Keratinocyte (primary cell): Measurements from ENCODE around the gene GPAT3. TPM values are rescaled to one million over a fixed set of nuclear protein-coding genes. Genes with fewer than 3 reads are reported as not detected.

ENCODE experiments used
- DNase-seq: peaks from one replicate; pipeline ENCODE4 v3.0.0-alpha.2; 2011; ENCODE audit warnings: low read depth, missing footprints, low spot score
- FAIRE-seq: peaks from 2 replicates; lab custom pipeline; 2011; peaks lifted over from hg19 to GRCh38; lab: Jason Lieb, UNC
- H2AFZ ChIP-seq: 2 replicates; pipeline ENCODE4 v1.6.0; 2012; ENCODE audit warnings: low read length, control low read depth, inconsistent platforms; ENCODE audit not compliant: control insufficient read depth
- H3K27ac ChIP-seq: 2 replicates; pipeline ENCODE4 v1.5.1; 2011; ENCODE audit warnings: low read length; ENCODE audit not compliant: control insufficient read depth, insufficient read depth
- H3K27me3 ChIP-seq: 3 replicates; pipeline ENCODE4 v1.6.0; 2011; ENCODE audit warnings: low read length; ENCODE audit not compliant: control insufficient read depth, insufficient read depth; ENCODE audit errors: extremely low read depth
- H3K36me3 ChIP-seq, 2 experiments: 2 replicates in 1 of 2; 3 replicates in 1 of 2; pipeline ENCODE4 v1.5.1; 2011; ENCODE audit warnings: low read length in 2 of 2, mild to moderate bottlenecking in 1 of 2; ENCODE audit not compliant: control insufficient read depth in 2 of 2, insufficient read depth in 2 of 2; ENCODE audit errors: extremely low read depth in 1 of 2
- H3K4me1 ChIP-seq: 3 replicates; pipeline ENCODE4 v1.5.1; 2011; ENCODE audit warnings: low read length; ENCODE audit not compliant: control insufficient read depth, insufficient read depth; ENCODE audit errors: extremely low read depth
- H3K4me2 ChIP-seq: 3 replicates; pipeline ENCODE4 v1.6.0; 2011; ENCODE audit warnings: low read depth, low read length; ENCODE audit not compliant: control insufficient read depth, insufficient read depth; ENCODE audit errors: extremely low read depth
- H3K4me3 ChIP-seq, 3 experiments: fragments of 200-600 bp in 1 of 3; sonication (generic) in 1 of 3; 2 replicates in 2 of 3; 3 replicates in 1 of 3; pipeline ENCODE4 v1.5.1; 2011 to 2016; ENCODE audit warnings: low read length in 3 of 3, mild to moderate bottlenecking in 3 of 3, control low read depth in 2 of 3, inconsistent platforms in 1 of 3, low read depth in 1 of 3, mixed read lengths in 1 of 3, mixed run types in 1 of 3, moderate library complexity in 1 of 3; ENCODE audit not compliant: control insufficient read depth in 2 of 3, insufficient read depth in 2 of 3; ENCODE audit errors: extremely low read depth in 1 of 3
- H3K79me2 ChIP-seq: 2 replicates; pipeline ENCODE4 v1.6.0; 2012; ENCODE audit warnings: low read length; ENCODE audit not compliant: control insufficient read depth, insufficient read depth
- H3K9ac ChIP-seq: 3 replicates; pipeline ENCODE4 v1.6.0; 2011; ENCODE audit warnings: low read length; ENCODE audit not compliant: control insufficient read depth, insufficient read depth; ENCODE audit errors: extremely low read depth
- H3K9me1 ChIP-seq: 3 replicates; pipeline ENCODE4 v1.6.0; 2011; ENCODE audit warnings: low read length; ENCODE audit not compliant: control insufficient read depth, insufficient read depth; ENCODE audit errors: extremely low read depth
- H3K9me3 ChIP-seq: 2 replicates; pipeline ENCODE4 v1.5.1; 2012; ENCODE audit warnings: low read depth, low read length; ENCODE audit not compliant: control insufficient read depth
- H4K20me1 ChIP-seq: 3 replicates; pipeline ENCODE4 v1.6.0; 2011; ENCODE audit warnings: low read length; ENCODE audit not compliant: control insufficient read depth, insufficient read depth; ENCODE audit errors: extremely low read depth
- EZH2 ChIP-seq: IDR thresholded peaks from one replicate; pipeline ENCODE4 v1.6.1; 2012; ENCODE audit warnings: inconsistent platforms, mild to moderate bottlenecking, low read length, moderate library complexity
- dilution Hi-C: fragments of 300-500 bp; cut with MboI; formaldehyde crosslinking; loops from one replicate; pipeline ENCODE4 v1.7.0; 2020; ENCODE audit warnings: low sequenced_read_pairs; ENCODE audit not compliant: extremely low pct_ligation_motif_present
- polyA plus RNA-seq, 5 experiments: library from polyadenylated mRNA; depleted of rRNA in 3 of 5; stranded (reverse) in 3 of 5; stranded (forward) in 1 of 5; unstranded in 1 of 5; fragments of >200 nt; gene quantifications; 1 replicate in 1 of 5; 2 replicates in 3 of 5; 3 replicates in 1 of 5; pipeline versions ENCODE4 v1.2.1 to v1.2.3, GENCODE V29; 2011 to 2012; ENCODE audit warnings: missing spikeins in 2 of 5, low read depth in 1 of 5, low replicate concordance in 1 of 5
- TF ChIP-seq, protein P1 (sequence below), 3 experiments: IDR thresholded peaks in 1 of 3; conservative IDR thresholded peaks in 1 of 3; optimal IDR thresholded peaks in 1 of 3; 2 replicates in 2 of 3; 3 replicates in 1 of 3; pipeline versions ENCODE3 to v1.5.1; 2011; ENCODE audit warnings: low read length in 3 of 3, mild to moderate bottlenecking in 3 of 3, moderate library complexity in 2 of 3, control low read depth in 1 of 3, inconsistent platforms in 1 of 3; ENCODE audit not compliant: insufficient read depth in 2 of 3; ENCODE audit errors: extremely low read depth in 1 of 3

The GPAT3 gene
- polyA plus RNA-seq, 1 donor (not counting 4 experiments of a cell fraction or from before 2014, with no cell fraction given): 2.4 TPM

GRCh38 chr4:83561381-83561780 is 25.5 kb downstream of the GPAT3 start:
- Histone ChIP-seq H3K9ac (no peak overlapping the region), H3K36me3 (no peaks in the 10 kb centered on the region), H2AFZ (no peak overlapping the region), H3K27ac (no peak overlapping the region), H3K4me2 (no peak overlapping the region), H3K79me2 (no peaks in the 10 kb centered on the region), H3K4me1 (peaks cover 12% of the 10 kb centered on the region), H3K9me3 (no peaks in the 10 kb centered on the region), H3K9me1 (no peaks in the 10 kb centered on the region), H3K4me3 (no peak overlapping the region), H4K20me1 (no peaks in the 10 kb centered on the region), H3K27me3 (no peaks in the 10 kb centered on the region)
- DNase-seq (peak; percentile 62), FAIRE-seq (peak; percentile 92)
- TF ChIP-seq EZH2: no peak
- dilution Hi-C loops: no loop called here

DNA sequence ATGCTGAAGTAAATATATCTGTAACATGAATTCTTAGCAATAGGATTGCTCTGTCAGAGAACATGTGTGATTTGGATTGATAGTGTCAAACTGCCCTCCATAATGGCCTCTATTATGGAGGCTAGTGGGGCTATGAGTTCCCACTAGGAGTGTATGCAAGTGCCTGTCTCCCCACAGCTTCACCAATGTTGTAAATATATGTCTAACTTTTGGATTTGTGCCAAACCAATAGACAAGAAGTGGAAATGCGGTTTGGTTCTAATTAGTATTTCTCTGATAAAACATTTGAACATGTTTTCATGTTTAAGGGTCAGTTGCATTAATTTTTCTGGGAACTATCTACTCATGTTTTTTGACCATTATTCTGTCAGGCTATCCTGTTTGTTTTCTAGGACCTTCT is 28.1 kb downstream of the GPAT3 start:
- no peak overlapping the region for H3K9ac ChIP-seq
- H3K4me3 ChIP-seq: no peak overlapping the region
- no peak for DNase-seq
- H3K27me3 ChIP-seq: no peaks in the 10 kb centered on the region
- H3K36me3 ChIP-seq: no peaks in the 10 kb centered on the region
- H3K79me2 ChIP-seq: no peaks in the 10 kb centered on the region
- no peaks in the 10 kb centered on the region for H3K9me1 ChIP-seq
- dilution Hi-C loops: no loop called here
- H3K4me2 ChIP-seq: no peak overlapping the region
- no peak overlapping the region for H2AFZ ChIP-seq
- no peak for FAIRE-seq
- no peak overlapping the region for H3K27ac ChIP-seq
- TF ChIP-seq, protein P1, sequence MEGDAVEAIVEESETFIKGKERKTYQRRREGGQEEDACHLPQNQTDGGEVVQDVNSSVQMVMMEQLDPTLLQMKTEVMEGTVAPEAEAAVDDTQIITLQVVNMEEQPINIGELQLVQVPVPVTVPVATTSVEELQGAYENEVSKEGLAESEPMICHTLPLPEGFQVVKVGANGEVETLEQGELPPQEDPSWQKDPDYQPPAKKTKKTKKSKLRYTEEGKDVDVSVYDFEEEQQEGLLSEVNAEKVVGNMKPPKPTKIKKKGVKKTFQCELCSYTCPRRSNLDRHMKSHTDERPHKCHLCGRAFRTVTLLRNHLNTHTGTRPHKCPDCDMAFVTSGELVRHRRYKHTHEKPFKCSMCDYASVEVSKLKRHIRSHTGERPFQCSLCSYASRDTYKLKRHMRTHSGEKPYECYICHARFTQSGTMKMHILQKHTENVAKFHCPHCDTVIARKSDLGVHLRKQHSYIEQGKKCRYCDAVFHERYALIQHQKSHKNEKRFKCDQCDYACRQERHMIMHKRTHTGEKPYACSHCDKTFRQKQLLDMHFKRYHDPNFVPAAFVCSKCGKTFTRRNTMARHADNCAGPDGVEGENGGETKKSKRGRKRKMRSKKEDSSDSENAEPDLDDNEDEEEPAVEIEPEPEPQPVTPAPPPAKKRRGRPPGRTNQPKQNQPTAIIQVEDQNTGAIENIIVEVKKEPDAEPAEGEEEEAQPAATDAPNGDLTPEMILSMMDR (optimal IDR thresholded peaks at IDR 0.05 in 1 of 3, IDR thresholded peaks at IDR 0.05 in 1 of 3, conservative IDR thresholded peaks at IDR 0.05 in 1 of 3; ENCODE audit: extremely low read depth in 1 of 3, insufficient read depth in 2 of 3, low read length in 3 of 3): no peak
- no peak for TF ChIP-seq EZH2
- H3K4me1 ChIP-seq: peaks cover 9% of the 10 kb centered on the region
- no peaks in the 10 kb centered on the region for H3K9me3 ChIP-seq
- H4K20me1 ChIP-seq: no peaks in the 10 kb centered on the region

- FAIRE-seq: no peak
- Histone ChIP-seq H3K27me3 (no peaks in the 10 kb centered on the region), H3K4me3 (no peak overlapping the region), H3K9me1 (no peaks in the 10 kb centered on the region), H3K4me2 (no peak overlapping the region), H3K9ac (no peak overlapping the region), H3K4me1 (peaks cover 15% of the 10 kb centered on the region), H3K36me3 (no peaks in the 10 kb centered on the region), H4K20me1 (no peaks in the 10 kb centered on the region), H2AFZ (no peak overlapping the region), H3K9me3 (no peaks in the 10 kb centered on the region), H3K79me2 (no peaks in the 10 kb centered on the region), H3K27ac (no peak overlapping the region)
- dilution Hi-C loops: no loop called here
- TF ChIP-seq, protein P1 (optimal IDR thresholded peaks at IDR 0.05 in 1 of 3, IDR thresholded peaks at IDR 0.05 in 1 of 3, conservative IDR thresholded peaks at IDR 0.05 in 1 of 3; ENCODE audit: extremely low read depth in 1 of 3, insufficient read depth in 2 of 3, low read length in 3 of 3): no peak
- TF ChIP-seq EZH2: no peak
- no peak for DNase-seq
Measured at GRCh38 chr4:83568062-83568461, 32.2 kb downstream of the GPAT3 start.
